ENCODE data around the gene JAZF1.

Gene JAZF1

GRCh38 chr7:28046035-28046434 lies 134.6 kb downstream of the JAZF1 start:
- Histone ChIP-seq H3K4me3 (ENCODE audit: low read length) (no peak overlapping the region), H3K36me3 (ENCODE audit: insufficient read depth, low read length) (no peaks in the 10 kb centered on the region), H3K9me3 (replicated peaks; ENCODE audit: low read length) (no peaks in the 10 kb centered on the region), H3K4me1 (ENCODE audit: control insufficient read depth, insufficient read depth, low read length) (peaks cover 15% of the 10 kb centered on the region), H3K9ac (ENCODE audit: low read depth, low read length) (no peak overlapping the region), H3K27me3 (ENCODE audit: control insufficient read depth, insufficient read depth, low read length) (no peaks in the 10 kb centered on the region), H3K4me2 (ENCODE audit: low read length) (no peak overlapping the region)

- Histone ChIP-seq H3K4me2 (ENCODE audit: low read length) (no peak overlapping the region), H3K27me3 (ENCODE audit: control insufficient read depth, insufficient read depth, low read length) (no peaks in the 10 kb centered on the region), H3K4me3 (ENCODE audit: low read length) (no peak overlapping the region), H3K36me3 (ENCODE audit: insufficient read depth, low read length) (no peaks in the 10 kb centered on the region), H3K9ac (ENCODE audit: low read depth, low read length) (no peak overlapping the region), H3K9me3 (replicated peaks; ENCODE audit: low read length) (no peaks in the 10 kb centered on the region), H3K4me1 (ENCODE audit: control insufficient read depth, insufficient read depth, low read length) (peaks cover 20% of the 10 kb centered on the region)
Observed at GRCh38 chr7:28045592-28045991, 135.0 kb downstream of the JAZF1 start.

- no peak overlapping the region for H3K9ac ChIP-seq (ENCODE audit: low read depth, low read length)
- H3K9me3 ChIP-seq (replicated peaks; ENCODE audit: low read length), result no peaks in the 10 kb centered on the region
- peaks cover 26% of the 10 kb centered on the region for H3K4me1 ChIP-seq (ENCODE audit: control insufficient read depth, insufficient read depth, low read length)
- no peaks in the 10 kb centered on the region for H3K27me3 ChIP-seq (ENCODE audit: control insufficient read depth, insufficient read depth, low read length)
- no peak overlapping the region for H3K4me2 ChIP-seq (ENCODE audit: low read length)
- no peaks in the 10 kb centered on the region for H3K36me3 ChIP-seq (ENCODE audit: insufficient read depth, low read length)
- no peak overlapping the region for H3K4me3 ChIP-seq (ENCODE audit: low read length)
Observed at GRCh38 chr7:28044825-28045224, 135.8 kb downstream of the JAZF1 start.

- H3K4me3 ChIP-seq (ENCODE audit: low read length), result no peak overlapping the region
- peaks cover 43% of the 10 kb centered on the region for H3K4me1 ChIP-seq (ENCODE audit: control insufficient read depth, insufficient read depth, low read length)
- H3K9me3 ChIP-seq (replicated peaks; ENCODE audit: low read length), result no peaks in the 10 kb centered on the region
- no peak overlapping the region for H3K4me2 ChIP-seq (ENCODE audit: low read length)
- H3K27me3 ChIP-seq (ENCODE audit: control insufficient read depth, insufficient read depth, low read length), result no peaks in the 10 kb centered on the region
- no peaks in the 10 kb centered on the region for H3K36me3 ChIP-seq (ENCODE audit: insufficient read depth, low read length)
- H3K9ac ChIP-seq (ENCODE audit: low read depth, low read length), result no peak overlapping the region
Observed at GRCh38 chr7:28042721-28043120, 137.9 kb downstream of the JAZF1 start.

DNA sequence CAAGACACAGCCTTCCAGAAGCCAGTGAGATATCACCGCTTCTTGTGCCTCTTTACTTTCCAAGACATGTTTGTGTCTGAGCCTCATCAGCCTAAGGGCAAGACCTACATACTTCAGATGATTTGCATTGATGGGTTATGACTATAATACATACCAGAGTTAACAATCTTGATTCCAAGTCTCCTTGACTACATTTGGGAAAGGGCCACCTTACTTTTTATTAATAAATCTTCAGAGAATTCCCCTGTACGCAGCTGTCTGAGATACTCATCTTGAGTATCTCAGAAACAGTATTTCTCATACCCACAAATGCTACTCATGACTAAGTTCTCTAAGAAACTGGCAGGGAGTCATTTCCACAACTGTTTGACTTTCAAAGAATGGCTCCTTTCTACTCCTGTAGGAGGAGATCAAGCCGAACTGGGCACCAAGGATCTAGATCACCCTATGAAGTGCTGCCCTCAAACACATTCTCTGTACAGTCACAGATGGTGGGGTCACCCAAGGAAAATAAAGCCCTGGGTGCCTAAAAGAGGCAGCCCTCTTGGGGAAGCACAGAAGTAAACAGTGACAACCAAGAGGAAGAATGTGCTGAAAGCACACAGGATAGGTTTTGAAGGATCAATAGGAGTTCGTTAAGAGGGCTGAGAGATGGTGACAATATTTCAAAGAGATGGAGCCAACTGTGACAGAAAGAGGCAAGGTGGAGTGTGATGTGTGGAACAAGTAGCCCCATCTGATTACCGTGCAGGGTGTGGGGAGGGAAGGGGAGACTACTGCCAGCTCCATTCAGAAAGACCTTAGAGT lies 138.9 kb downstream of the JAZF1 start:
- no peaks in the 10 kb centered on the region for H3K27me3 ChIP-seq (ENCODE audit: control insufficient read depth, insufficient read depth, low read length)
- H3K36me3 ChIP-seq (ENCODE audit: insufficient read depth, low read length), result no peaks in the 10 kb centered on the region
- peak overlapping the region; percentile 70 for H3K9ac ChIP-seq (ENCODE audit: low read depth, low read length)
- H3K4me2 ChIP-seq (ENCODE audit: low read length), result peak overlapping the region; percentile 59
- H3K9me3 ChIP-seq (replicated peaks; ENCODE audit: low read length), result no peaks in the 10 kb centered on the region
- H3K4me1 ChIP-seq (ENCODE audit: control insufficient read depth, insufficient read depth, low read length), result peaks cover 51% of the 10 kb centered on the region
- peak overlapping the region; percentile 14 for H3K4me3 ChIP-seq (ENCODE audit: low read length)

DNA sequence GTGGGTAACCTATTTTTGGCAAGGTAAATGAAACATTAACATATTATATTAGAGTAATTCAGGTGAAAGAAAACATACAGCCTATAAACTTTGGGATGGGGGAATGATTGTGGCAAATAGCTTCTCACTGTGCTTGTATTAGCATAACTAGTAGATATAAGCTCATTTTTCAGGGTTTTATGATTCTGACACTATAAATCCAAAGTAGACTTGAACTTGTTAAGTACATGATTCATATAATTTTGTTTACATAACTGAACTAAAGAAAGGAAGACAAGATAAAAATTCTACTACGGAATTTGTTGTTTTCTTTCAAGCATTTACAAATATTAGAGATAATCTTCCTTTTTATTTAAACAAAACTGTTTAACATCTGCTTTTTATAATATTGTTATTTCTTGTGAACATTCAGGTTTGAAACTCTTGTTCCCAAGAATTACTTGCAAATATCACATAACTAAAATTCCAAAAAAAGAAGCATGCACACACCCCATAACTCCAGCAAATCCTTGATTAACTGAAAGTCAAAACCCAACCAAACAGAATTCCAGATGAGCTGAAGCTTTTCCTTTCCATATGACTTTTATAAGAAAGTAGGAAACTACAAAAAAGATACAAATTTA lies 142.3 kb downstream of the JAZF1 start:
- Histone ChIP-seq H3K4me1 (ENCODE audit: control insufficient read depth, insufficient read depth, low read length) (peaks cover 72% of the 10 kb centered on the region), H3K36me3 (ENCODE audit: insufficient read depth, low read length) (no peaks in the 10 kb centered on the region), H3K4me2 (ENCODE audit: low read length) (peak overlapping the region; percentile 64), H3K4me3 (ENCODE audit: low read length) (peak overlapping the region; percentile 21), H3K9ac (ENCODE audit: low read depth, low read length) (peak overlapping the region; percentile 73), H3K27me3 (ENCODE audit: control insufficient read depth, insufficient read depth, low read length) (no peaks in the 10 kb centered on the region), H3K9me3 (replicated peaks; ENCODE audit: low read length) (no peaks in the 10 kb centered on the region)

GRCh38 chr7:28037220-28038010 lies 143.2 kb downstream of the JAZF1 start:
- peak overlapping the region; percentile 47 for H3K4me3 ChIP-seq (ENCODE audit: low read length)
- peak overlapping the region; percentile 80 for H3K4me2 ChIP-seq (ENCODE audit: low read length)
- no peaks in the 10 kb centered on the region for H3K9me3 ChIP-seq (replicated peaks; ENCODE audit: low read length)
- H3K4me1 ChIP-seq (ENCODE audit: control insufficient read depth, insufficient read depth, low read length), result peaks cover 71% of the 10 kb centered on the region
- no peaks in the 10 kb centered on the region for H3K27me3 ChIP-seq (ENCODE audit: control insufficient read depth, insufficient read depth, low read length)
- no peaks in the 10 kb centered on the region for H3K36me3 ChIP-seq (ENCODE audit: insufficient read depth, low read length)
- H3K9ac ChIP-seq (ENCODE audit: low read depth, low read length), result peak overlapping the region; percentile 73

DNA sequence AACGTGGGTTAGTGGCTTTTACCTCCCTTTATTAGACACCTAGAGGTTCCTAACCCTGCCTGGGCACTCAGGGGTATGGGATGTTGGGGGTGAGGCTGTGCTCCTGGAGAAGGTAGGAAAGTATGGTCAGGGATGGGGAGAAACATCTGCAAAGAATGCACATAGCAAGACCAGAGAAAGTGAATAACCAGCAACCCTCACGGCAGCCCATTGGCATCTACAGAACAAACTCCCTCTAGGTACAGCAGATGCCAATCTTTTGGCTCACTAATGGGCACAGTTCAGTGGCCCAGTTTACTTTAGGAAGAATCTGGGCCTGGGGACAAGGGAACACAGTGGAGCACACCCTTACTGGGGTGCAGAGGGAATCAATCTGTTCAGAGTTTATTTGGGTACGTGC lies 143.9 kb downstream of the JAZF1 start:
- H3K9me3 ChIP-seq (replicated peaks; ENCODE audit: low read length), result no peaks in the 10 kb centered on the region
- H3K4me1 ChIP-seq (ENCODE audit: control insufficient read depth, insufficient read depth, low read length), result peaks cover 63% of the 10 kb centered on the region
- peak overlapping the region; percentile 47 for H3K4me3 ChIP-seq (ENCODE audit: low read length)
- H3K27me3 ChIP-seq (ENCODE audit: control insufficient read depth, insufficient read depth, low read length), result no peaks in the 10 kb centered on the region
- H3K9ac ChIP-seq (ENCODE audit: low read depth, low read length), result peak overlapping the region; percentile 73
- H3K36me3 ChIP-seq (ENCODE audit: insufficient read depth, low read length), result no peaks in the 10 kb centered on the region
- H3K4me2 ChIP-seq (ENCODE audit: low read length), result peak overlapping the region; percentile 80

DNA sequence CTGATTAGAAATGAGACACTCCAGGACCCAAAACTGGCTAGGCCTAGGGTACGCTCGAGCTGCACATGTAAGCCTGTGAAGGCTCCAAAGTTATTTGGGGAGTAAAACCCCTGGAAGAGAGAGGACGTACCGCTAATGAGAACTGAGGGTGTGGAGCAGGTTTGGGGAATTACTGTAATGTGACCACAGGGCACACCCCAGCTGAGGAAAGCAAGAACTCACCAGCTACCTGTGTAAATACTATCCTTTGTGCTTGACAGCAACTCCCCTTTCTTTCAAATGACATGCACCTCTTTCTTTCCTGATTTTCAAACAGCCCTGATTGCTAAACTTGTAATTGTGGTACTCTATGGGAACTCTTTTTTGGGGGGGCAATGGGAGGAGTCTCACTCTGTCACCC lies 147.2 kb downstream of the JAZF1 start:
- Histone ChIP-seq H3K27me3 (ENCODE audit: control insufficient read depth, insufficient read depth, low read length) (no peaks in the 10 kb centered on the region), H3K4me2 (ENCODE audit: low read length) (no peak overlapping the region), H3K9ac (ENCODE audit: low read depth, low read length) (no peak overlapping the region), H3K36me3 (ENCODE audit: insufficient read depth, low read length) (no peaks in the 10 kb centered on the region), H3K4me3 (ENCODE audit: low read length) (no peak overlapping the region), H3K9me3 (replicated peaks; ENCODE audit: low read length) (no peaks in the 10 kb centered on the region), H3K4me1 (ENCODE audit: control insufficient read depth, insufficient read depth, low read length) (peaks cover 35% of the 10 kb centered on the region)

DNA sequence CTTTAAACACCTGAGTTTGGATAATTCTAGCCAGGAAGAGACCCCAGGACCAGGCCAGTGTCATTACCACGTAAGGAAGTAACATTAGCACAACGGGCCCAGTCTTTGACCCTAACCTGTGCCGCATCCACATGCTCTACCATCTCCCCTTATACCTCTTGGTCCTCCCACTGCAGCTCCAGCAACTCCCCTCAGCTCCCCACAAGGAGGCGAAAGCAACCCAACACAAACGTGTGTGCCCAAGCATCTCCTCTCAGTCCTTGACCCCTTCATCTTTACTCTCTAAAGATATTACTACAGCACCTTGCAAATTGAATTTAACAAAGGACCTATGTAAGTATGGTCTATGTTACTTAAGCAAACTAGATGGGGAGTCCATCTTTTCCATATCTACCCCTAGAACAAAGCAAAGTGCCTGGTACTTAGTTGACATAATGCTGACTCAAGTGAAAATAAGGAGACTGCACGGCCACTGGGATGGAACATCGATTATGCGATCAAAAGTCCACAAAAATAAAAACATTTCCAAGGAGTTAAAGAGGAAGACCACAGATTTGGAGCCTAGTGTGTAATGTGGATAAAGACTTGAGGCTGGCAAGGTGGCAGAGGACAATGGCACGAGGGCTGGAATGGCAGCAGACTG lies 147.7 kb downstream of the JAZF1 start:
- Histone ChIP-seq H3K9ac (ENCODE audit: low read depth, low read length) (no peak overlapping the region), H3K9me3 (replicated peaks; ENCODE audit: low read length) (no peaks in the 10 kb centered on the region), H3K36me3 (ENCODE audit: insufficient read depth, low read length) (no peaks in the 10 kb centered on the region), H3K4me3 (ENCODE audit: low read length) (no peak overlapping the region), H3K4me2 (ENCODE audit: low read length) (no peak overlapping the region), H3K27me3 (ENCODE audit: control insufficient read depth, insufficient read depth, low read length) (no peaks in the 10 kb centered on the region), H3K4me1 (ENCODE audit: control insufficient read depth, insufficient read depth, low read length) (peaks cover 30% of the 10 kb centered on the region)

DNA sequence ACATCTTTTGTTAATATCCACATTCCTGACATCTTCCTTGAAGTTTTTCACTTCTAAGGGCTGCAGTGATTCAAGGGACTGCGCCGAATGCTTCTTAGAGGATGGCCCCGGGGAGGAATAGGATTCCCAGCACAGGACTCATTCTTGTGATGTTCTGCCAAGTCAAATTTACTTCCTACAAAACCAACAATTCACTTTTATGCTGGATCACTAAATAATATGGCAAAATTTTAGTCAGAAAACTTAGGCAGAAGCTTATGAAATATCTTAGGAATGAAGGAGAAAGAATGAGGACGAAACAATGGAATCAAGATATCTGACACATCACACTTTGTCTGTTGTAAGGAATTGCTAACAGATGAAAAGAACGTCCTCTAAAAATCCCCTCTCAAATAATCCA lies 151.5 kb downstream of the JAZF1 start:
- Histone ChIP-seq H3K9me3 (replicated peaks; ENCODE audit: low read length) (no peaks in the 10 kb centered on the region), H3K27me3 (ENCODE audit: control insufficient read depth, insufficient read depth, low read length) (no peaks in the 10 kb centered on the region), H3K4me2 (ENCODE audit: low read length) (no peak overlapping the region), H3K36me3 (ENCODE audit: insufficient read depth, low read length) (no peaks in the 10 kb centered on the region), H3K4me3 (ENCODE audit: low read length) (no peak overlapping the region), H3K4me1 (ENCODE audit: control insufficient read depth, insufficient read depth, low read length) (peaks cover under 1% of the 10 kb centered on the region), H3K9ac (ENCODE audit: low read depth, low read length) (no peak overlapping the region)

All from skeletal muscle satellite cell (primary cell).